ENCODE data around the gene MS4A8.

MS4A8 gene

DNA sequence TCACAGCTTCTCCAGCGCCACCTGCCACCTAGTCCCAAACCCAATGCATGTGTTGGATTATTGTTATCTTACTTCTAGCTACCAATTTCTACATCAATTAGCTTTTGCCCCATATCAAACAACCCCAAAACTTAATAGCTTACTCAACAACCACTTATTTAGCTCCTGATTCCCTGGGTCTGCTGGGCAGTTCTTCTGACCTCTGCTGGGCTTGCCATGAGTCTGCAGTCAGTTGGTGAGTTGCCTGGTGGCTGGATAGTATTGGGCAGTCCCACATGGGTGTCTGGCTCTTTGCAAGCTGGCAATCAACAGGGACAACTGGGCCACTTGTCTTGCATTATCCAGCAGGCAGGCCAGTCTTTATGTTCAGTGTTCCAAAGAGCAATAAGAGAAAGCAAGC is 43.6 kb downstream of the MS4A8 start:
- no peak for DNase-seq (ENCODE audit: extremely low read depth, low read depth)
- H3K4me3 ChIP-seq (replicated peaks; ENCODE audit: low read depth, low read length) = no peak overlapping the region
- TF ChIP-seq, protein P1, sequence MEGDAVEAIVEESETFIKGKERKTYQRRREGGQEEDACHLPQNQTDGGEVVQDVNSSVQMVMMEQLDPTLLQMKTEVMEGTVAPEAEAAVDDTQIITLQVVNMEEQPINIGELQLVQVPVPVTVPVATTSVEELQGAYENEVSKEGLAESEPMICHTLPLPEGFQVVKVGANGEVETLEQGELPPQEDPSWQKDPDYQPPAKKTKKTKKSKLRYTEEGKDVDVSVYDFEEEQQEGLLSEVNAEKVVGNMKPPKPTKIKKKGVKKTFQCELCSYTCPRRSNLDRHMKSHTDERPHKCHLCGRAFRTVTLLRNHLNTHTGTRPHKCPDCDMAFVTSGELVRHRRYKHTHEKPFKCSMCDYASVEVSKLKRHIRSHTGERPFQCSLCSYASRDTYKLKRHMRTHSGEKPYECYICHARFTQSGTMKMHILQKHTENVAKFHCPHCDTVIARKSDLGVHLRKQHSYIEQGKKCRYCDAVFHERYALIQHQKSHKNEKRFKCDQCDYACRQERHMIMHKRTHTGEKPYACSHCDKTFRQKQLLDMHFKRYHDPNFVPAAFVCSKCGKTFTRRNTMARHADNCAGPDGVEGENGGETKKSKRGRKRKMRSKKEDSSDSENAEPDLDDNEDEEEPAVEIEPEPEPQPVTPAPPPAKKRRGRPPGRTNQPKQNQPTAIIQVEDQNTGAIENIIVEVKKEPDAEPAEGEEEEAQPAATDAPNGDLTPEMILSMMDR (IDR thresholded peaks at IDR 0.05; ENCODE audit: low read depth, low read length, missing control alignments) = no peak

DNA sequence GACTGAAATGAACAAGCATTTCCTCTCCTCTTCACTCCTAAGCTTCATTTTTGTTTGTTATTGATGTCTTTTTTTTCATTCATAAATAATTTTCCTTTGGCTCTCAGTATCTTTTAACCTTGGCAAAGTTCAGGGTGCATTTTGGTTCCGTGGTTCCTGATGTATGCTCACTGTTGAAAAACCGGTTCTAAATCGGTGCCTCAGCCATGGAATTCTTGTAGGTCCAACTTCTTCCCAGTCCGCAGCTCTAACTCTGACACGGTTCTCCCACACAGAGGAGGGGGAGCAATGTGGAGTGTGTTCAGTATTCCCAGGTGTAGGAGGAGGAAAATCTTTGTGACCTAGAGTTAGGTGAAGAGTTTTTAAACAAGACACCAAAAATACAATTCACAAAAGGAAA is 44.7 kb downstream of the MS4A8 start:
- TF ChIP-seq, protein P1 (IDR thresholded peaks at IDR 0.05; ENCODE audit: low read depth, low read length, missing control alignments) = no peak
- H3K4me3 ChIP-seq (replicated peaks; ENCODE audit: low read depth, low read length) = no peak overlapping the region
- no peak for DNase-seq (ENCODE audit: extremely low read depth, low read depth)

DNA sequence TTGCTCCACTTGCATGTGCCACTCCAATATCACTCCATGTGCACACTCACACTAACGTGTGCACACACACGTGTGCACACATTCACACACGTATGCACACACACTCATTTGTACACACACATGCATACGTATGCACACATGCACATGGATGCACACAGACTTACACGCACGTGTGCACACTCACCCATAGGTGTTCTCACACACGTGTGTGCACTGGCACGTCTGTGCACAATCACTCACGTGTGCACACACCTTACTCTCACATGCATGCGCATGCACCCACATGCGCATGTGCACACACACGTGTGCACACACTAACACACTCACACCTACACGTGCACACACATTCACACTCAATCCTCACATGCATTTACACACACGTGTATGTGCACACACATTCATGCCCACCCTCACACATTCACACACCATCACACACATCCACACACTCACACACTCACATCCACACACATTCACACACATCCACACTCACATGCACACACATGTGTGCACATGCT is 48.0 kb downstream of the MS4A8 start:
- TF ChIP-seq, protein P1 (IDR thresholded peaks at IDR 0.05; ENCODE audit: low read depth, low read length, missing control alignments) = no peak
- no peak for DNase-seq (ENCODE audit: extremely low read depth, low read depth)
- H3K4me3 ChIP-seq (replicated peaks; ENCODE audit: low read depth, low read length) = no peak overlapping the region

DNA sequence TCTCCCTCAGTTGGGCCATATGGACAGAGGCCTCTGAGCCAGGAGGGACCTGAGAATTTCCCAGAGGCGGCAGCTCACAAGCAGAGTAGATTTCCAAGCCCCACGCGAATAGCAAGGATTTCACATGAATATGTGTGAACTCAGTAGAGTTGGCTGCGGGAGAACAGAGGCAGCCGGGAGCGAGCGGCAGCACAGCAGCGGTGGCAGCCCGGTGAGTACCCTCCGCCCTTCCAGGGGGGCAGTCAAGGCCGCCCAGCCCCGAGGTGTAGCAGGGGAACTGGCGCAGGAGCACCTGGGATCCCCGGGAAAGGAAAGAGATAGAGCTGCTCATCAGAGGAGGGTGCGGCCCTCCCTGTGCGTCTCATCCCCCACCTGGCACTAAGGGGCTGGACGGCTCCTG is 48.8 kb downstream of the MS4A8 start:
- no peak overlapping the region for H3K4me3 ChIP-seq (replicated peaks; ENCODE audit: low read depth, low read length)
- no peak for DNase-seq (ENCODE audit: extremely low read depth, low read depth)
- TF ChIP-seq, protein P1 (IDR thresholded peaks at IDR 0.05; ENCODE audit: low read depth, low read length, missing control alignments) = no peak

DNA sequence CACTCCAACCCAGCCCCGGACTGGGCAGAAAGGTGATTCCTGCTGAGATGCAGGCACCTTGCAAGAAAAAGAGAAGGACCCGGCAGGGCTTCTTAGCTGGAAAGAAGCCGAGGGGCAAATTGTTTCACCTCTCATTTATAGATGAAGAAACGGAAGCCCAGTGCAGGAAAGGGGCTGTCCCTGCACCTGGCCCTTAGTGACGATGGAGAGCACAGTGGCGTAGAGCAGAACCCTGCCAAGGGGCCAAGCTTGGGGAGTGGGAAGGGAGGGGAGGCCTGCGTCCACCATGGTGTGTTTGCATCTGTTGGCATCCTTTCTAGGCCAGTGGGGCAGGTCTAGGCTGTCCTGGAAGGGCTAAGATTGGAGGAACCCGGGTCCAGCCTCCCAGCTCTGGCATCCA is 49.4 kb downstream of the MS4A8 start:
- TF ChIP-seq, protein P1 (IDR thresholded peaks at IDR 0.05; ENCODE audit: low read depth, low read length, missing control alignments) = no peak
- H3K4me3 ChIP-seq (replicated peaks; ENCODE audit: low read depth, low read length) = no peak overlapping the region
- no peak for DNase-seq (ENCODE audit: extremely low read depth, low read depth)

DNA sequence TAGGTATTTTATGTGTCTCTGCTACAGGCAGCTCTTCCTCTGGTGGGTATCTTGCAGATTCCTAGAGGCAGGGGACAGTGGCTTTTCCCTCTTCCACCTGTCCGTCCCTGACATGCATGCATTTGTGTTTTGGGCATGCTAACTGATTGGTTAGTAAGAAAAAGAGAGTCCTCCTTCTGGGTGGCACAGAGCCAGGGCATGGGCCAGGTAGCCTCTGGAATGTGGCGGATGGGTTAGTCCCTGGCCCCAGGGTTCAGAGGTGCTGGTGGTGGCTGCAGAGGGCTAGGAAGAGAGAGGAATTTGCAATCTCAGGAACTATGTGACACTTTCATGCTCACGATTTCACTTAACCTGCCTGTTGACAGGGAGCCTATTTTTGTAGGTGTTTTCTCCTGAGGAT is 51.5 kb downstream of the MS4A8 start:
- DNase-seq (ENCODE audit: extremely low read depth, low read depth) = no peak
- no peak overlapping the region for H3K4me3 ChIP-seq (replicated peaks; ENCODE audit: low read depth, low read length)
- TF ChIP-seq, protein P1 (IDR thresholded peaks at IDR 0.05; ENCODE audit: low read depth, low read length, missing control alignments) = no peak

DNA sequence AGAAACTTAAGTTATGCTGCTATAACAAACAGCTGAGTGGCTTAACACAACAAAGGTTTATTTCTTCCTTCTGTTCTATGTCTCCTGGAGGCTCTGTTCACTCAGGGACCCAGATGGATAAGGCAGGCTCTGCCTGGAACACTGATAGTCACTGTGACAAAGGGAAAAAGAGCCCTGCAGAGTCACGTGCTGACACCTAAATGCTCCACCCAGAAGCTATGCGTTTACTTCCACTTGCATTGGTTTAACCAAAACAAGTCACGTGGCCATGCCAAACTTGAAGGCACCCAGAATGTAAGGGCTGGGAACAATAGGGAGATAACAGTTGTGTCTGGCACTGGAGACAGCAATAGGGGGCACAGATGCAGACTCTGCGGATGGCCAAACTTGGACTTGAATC is 53.9 kb downstream of the MS4A8 start:
- no peak for DNase-seq (ENCODE audit: extremely low read depth, low read depth)
- TF ChIP-seq, protein P1 (IDR thresholded peaks at IDR 0.05; ENCODE audit: low read depth, low read length, missing control alignments) = no peak

More for the DNA sequence above, 53.9 kb downstream of the MS4A8 start:
- H3K4me3 ChIP-seq (replicated peaks; ENCODE audit: low read depth, low read length) = no peak overlapping the region

All from HFF-Myc (cell line).